Activated B cell treated with CpG ODN at 0.5 μM for 24 hours (primary cell): ENCODE measurements around the gene EZH2. TPM values are rescaled to one million over a fixed set of nuclear protein-coding genes. Genes with fewer than 3 reads are reported as not detected.

Experiments used
- ATAC-seq: fragments of 200-7000 bp; cut with Tn5 transposase; one replicate; pipeline ENCODE4 v1.10.0; 2021; ENCODE audit warnings: low read depth, mild to moderate bottlenecking, moderate library complexity
- CTCF ChIA-PET: fragments of 350-600 bp; sonication (Branson Sonifier 250); formaldehyde crosslinking; loops from one replicate; lab custom pipeline; 2021; ENCODE audit warnings: antibody characterized with exemption; lab: Charles Lee
- POLR2A ChIA-PET: fragments of 350-600 bp; sonication (Branson Sonifier 250); formaldehyde crosslinking; loops from one replicate; lab custom pipeline; 2021; ENCODE audit warnings: antibody characterized with exemption; lab: Charles Lee
- DNase-seq: peaks from one replicate; pipeline ENCODE4 v3.0.0; 2022
- H3K27ac Mint-ChIP-seq: one replicate; pipeline ENCODE4 v1.8.0; 2020; ENCODE audit warnings: mixed read lengths
- H3K27me3 Mint-ChIP-seq: one replicate; pipeline ENCODE4 v1.8.0; 2021; ENCODE audit warnings: mixed read lengths
- H3K36me3 Mint-ChIP-seq: one replicate; pipeline ENCODE4 v1.8.0; 2021; ENCODE audit warnings: low read depth, mixed read lengths
- H3K4me1 Mint-ChIP-seq: one replicate; pipeline ENCODE4 v1.8.0; 2021; ENCODE audit warnings: mixed read lengths
- H3K4me3 Mint-ChIP-seq: one replicate; pipeline ENCODE4 v1.8.0; 2020; ENCODE audit warnings: mild to moderate bottlenecking, mixed read lengths
- H3K9me3 Mint-ChIP-seq: one replicate; pipeline ENCODE4 v1.8.0; 2020; ENCODE audit warnings: mixed read lengths
- intact Hi-C: fragments of 100-400 bp; cut with micrococcal nuclease; formaldehyde crosslinking; loops from one replicate; pipeline ENCODE4 v1.15.1; 2024
- total RNA-seq: library from RNA; stranded (reverse); gene quantifications from 2 replicates; pipeline ENCODE4 v1.2.3, GENCODE V29; 2022
- TF ChIP-seq, protein P1 (sequence below): fragments of 200-600 bp; IDR thresholded peaks from one replicate; pipeline ENCODE4 v1.8.0; 2022; ENCODE audit warnings: antibody characterized with exemption, mild to moderate bottlenecking

The EZH2 gene
- total RNA-seq, 1 donor from 2014 or later = 19.6 TPM

DNA sequence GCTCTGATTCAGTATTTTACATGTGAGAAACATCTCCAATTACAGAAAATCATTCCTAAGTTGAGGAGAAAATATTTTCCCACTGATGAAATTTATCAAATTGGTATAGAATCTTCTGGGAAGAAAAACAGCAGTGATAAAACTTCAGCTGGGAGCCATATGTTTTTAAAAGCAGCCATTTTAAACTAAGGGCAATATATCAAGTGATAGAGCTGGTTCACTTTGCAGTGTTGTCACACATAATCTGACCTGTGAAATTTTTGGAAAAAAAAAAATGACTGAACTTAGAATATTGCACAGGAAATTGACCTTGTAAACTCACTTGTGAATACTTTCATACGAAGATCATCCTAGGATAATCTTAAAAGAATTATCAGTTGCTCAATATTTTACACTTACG is 10.5 kb upstream of the EZH2 start:
- Mint-ChIP-seq H3K4me1 (no peaks in the 10 kb centered on the region), H3K9me3 (no peaks in the 10 kb centered on the region), H3K4me3 (no peak overlapping the region), H3K27me3 (peaks cover 4% of the 10 kb centered on the region), H3K27ac (no peak overlapping the region), H3K36me3 (no peaks in the 10 kb centered on the region)
- ATAC-seq (no peak), DNase-seq (no peak)
- ChIA-PET POLR2A (no interaction called here), CTCF (no interaction called here)
- TF ChIP-seq, protein P1, sequence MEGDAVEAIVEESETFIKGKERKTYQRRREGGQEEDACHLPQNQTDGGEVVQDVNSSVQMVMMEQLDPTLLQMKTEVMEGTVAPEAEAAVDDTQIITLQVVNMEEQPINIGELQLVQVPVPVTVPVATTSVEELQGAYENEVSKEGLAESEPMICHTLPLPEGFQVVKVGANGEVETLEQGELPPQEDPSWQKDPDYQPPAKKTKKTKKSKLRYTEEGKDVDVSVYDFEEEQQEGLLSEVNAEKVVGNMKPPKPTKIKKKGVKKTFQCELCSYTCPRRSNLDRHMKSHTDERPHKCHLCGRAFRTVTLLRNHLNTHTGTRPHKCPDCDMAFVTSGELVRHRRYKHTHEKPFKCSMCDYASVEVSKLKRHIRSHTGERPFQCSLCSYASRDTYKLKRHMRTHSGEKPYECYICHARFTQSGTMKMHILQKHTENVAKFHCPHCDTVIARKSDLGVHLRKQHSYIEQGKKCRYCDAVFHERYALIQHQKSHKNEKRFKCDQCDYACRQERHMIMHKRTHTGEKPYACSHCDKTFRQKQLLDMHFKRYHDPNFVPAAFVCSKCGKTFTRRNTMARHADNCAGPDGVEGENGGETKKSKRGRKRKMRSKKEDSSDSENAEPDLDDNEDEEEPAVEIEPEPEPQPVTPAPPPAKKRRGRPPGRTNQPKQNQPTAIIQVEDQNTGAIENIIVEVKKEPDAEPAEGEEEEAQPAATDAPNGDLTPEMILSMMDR = no peak
- intact Hi-C loops = no loop called here

DNA sequence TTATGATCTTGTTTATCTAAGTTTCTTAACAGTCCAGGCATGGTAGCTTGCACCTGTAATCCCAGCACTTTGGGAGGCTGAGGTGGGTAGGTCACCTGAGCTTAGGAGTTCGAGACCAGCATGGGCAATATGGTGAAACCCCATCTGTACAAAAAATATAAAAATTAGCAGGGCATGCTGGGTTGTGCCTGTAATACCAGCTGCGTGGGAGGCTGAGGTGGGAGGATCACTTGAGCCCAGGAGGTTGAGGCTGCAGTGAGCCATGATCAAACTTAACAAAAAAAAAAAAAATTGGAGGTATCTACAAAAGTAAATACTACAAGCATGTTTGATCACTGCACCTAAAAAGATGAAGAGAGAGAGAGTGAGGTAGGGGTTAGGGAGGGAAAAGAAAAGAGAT is 9.0 kb upstream of the EZH2 start:
- no peaks in the 10 kb centered on the region for H3K4me1 Mint-ChIP-seq
- peaks cover 4% of the 10 kb centered on the region for H3K27me3 Mint-ChIP-seq
- no peaks in the 10 kb centered on the region for H3K9me3 Mint-ChIP-seq
- ChIA-PET CTCF (no interaction called here), POLR2A (no interaction called here)
- TF ChIP-seq, protein P1 = no peak
- intact Hi-C loops = no loop called here
- no peak for DNase-seq
- no peak overlapping the region for H3K4me3 Mint-ChIP-seq
- ATAC-seq = no peak
- H3K36me3 Mint-ChIP-seq = no peaks in the 10 kb centered on the region
- no peak overlapping the region for H3K27ac Mint-ChIP-seq

DNA sequence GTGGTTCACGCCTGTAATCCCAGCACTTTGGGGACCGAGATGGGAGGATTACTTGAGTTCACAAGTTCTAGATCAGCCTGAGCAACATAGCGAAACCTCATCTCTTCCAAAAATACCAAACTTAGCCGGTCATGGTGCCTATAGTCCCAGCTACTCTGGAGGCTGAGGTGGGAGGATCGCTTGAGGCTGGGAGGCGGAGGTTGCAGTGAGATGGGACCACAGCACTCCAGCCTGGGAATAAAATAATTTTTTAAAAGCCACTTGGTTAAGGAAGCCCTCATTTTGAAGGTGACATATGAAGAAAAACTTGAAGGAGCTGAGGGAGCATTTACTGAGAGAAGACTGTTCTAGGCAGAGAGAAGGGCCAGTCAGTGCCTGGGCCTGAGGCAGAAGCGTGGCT is 4.2 kb upstream of the EZH2 start:
- intact Hi-C loops = loop anchor here (10.0 kb wide), 1 partner anchor 397 kb away; no protein-coding TSS in a partner anchor
- Mint-ChIP-seq H3K9me3 (no peaks in the 10 kb centered on the region), H3K27ac (no peak overlapping the region), H3K27me3 (no peaks in the 10 kb centered on the region), H3K4me1 (peaks cover 5% of the 10 kb centered on the region), H3K4me3 (no peak overlapping the region), H3K36me3 (no peaks in the 10 kb centered on the region)
- DNase-seq = no peak
- ChIA-PET CTCF (no interaction called here), POLR2A (no interaction called here)
- TF ChIP-seq, protein P1 = no peak
- no peak for ATAC-seq

DNA sequence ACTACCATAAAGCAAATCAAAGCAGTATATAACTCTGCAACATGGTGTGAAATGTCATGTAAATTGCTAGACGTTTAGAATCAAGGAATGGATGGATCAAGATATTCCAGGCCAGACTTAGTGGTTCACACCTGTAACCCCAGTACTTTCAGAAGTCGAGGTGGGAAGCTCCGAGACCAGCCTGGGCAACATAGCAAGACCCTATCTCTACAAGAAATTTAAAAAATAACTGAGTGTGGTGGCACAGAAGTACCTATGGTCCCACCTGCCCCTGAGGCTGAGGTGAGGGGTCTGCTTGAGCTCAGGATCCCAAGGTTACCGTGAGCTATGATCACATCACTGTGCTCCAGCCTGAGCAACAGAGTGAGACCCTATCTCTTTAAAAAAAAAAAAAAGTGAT is 2.8 kb upstream of the EZH2 start:
- Mint-ChIP-seq H3K4me1 (peaks cover 15% of the 10 kb centered on the region), H3K27me3 (no peaks in the 10 kb centered on the region), H3K4me3 (no peak overlapping the region), H3K9me3 (no peaks in the 10 kb centered on the region), H3K36me3 (peaks cover 3% of the 10 kb centered on the region), H3K27ac (no peak overlapping the region)
- ChIA-PET POLR2A (no interaction called here), CTCF (no interaction called here)
- intact Hi-C loops = loop anchor here (10.0 kb wide), 1 partner anchor 398 kb away; no protein-coding TSS in a partner anchor
- TF ChIP-seq, protein P1 = no peak
- DNase-seq (no peak), ATAC-seq (no peak)

DNA sequence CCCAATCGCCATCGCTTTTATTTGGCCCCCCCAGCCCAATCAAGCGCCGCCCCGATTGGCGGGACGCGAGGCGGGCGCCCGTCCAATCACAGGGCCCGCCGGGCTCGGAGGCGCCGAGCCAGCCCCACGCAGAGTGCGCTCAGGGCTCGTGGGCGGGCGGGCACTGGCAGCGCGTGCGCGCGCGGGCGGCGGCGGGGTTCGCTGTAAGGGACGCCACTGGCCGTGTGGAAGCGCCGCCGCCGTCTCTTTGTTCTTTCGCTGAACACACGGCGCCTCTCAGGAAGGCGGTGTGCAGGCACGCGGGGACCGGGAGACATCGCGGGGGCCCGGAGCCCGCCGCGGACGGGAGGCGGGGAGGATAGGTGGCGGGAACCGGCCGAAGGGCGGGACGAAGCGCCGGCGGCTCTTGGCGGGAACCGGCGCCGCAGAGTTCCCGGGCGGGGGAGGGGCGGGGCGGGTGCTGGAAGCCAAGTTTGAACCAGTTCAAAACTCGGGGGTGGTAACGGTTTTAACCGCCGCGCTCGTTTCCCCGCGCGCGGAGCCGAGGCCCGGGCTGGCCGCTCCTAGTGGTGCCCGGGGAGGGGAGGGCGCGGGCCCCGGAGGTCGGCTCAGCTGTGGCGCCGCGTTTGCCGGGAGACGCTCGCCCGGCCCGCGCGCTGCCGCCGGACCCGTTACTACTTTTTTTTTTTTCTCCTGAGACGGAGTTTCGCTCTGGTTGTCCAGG is 370 bp upstream of the EZH2 start:
- Mint-ChIP-seq H3K4me3 (peak overlapping the region; percentile 87), H3K27me3 (no peaks in the 10 kb centered on the region), H3K9me3 (no peaks in the 10 kb centered on the region), H3K36me3 (peaks cover 3% of the 10 kb centered on the region), H3K4me1 (peaks cover 26% of the 10 kb centered on the region), H3K27ac (peak overlapping the region; percentile 82)
- DNase-seq (peak; percentile 95), ATAC-seq (peak; percentile 93)
- CTCF ChIA-PET = interaction anchor here (1.6 kb wide), 1 partner anchor 28 kb away, joined by 9 read pairs; no protein-coding TSS in a partner anchor
- TF ChIP-seq, protein P1 = no peak
- intact Hi-C loops = loop anchor here (1.0 to 10.0 kb wide), 13 partner anchors 16 to 400 kb away; partner anchors contain the start of genes CUL1, PDIA4, ZNF398 and ZNF786
- POLR2A ChIA-PET = interaction anchor here (0.7 to 3.4 kb wide), 9 partner anchors 11 to 363 kb away, joined by 3 to 38 read pairs (median 4); partner anchors contain the start of gene CUL1
